NCI-H2029 (cell line): ENCODE results near the gene PPAN.

Source experiments
- DNase-seq: peaks from one replicate; lab custom pipeline; 2025; lab: John Stamatoyannopoulos, UW

PPAN gene

GRCh38 chr19:10141479-10141878 lies 35.3 kb downstream of the PPAN start:
- DNase-seq, result no peak

GRCh38 chr19:10141973-10142372 lies 35.8 kb downstream of the PPAN start:
- DNase-seq, result no peak

- no peak for DNase-seq
These were observed 36.7 kb downstream of the PPAN start for GRCh38 chr19:10142701-10143375.

GRCh38 chr19:10143681-10144080 lies 37.5 kb downstream of the PPAN start:
- no peak for DNase-seq

GRCh38 chr19:10144361-10144760 lies 38.2 kb downstream of the PPAN start:
- no peak for DNase-seq

GRCh38 chr19:10145031-10145430 lies 38.9 kb downstream of the PPAN start:
- no peak for DNase-seq

GRCh38 chr19:10146142-10146541 lies 40.0 kb downstream of the PPAN start:
- no peak for DNase-seq

- DNase-seq, result no peak
These were observed 43.3 kb downstream of the PPAN start for GRCh38 chr19:10149427-10149826.

- no peak for DNase-seq
These were observed 45.4 kb downstream of the PPAN start for GRCh38 chr19:10151521-10151920.

- no peak for DNase-seq
These were observed 45.9 kb downstream of the PPAN start for GRCh38 chr19:10152100-10152499.

- no peak for DNase-seq
These were observed 49.7 kb downstream of the PPAN start for GRCh38 chr19:10155839-10156238.

GRCh38 chr19:10158071-10158470 lies 51.9 kb downstream of the PPAN start:
- DNase-seq, result no peak

- DNase-seq, result no peak
These were observed 52.3 kb downstream of the PPAN start for GRCh38 chr19:10158485-10158884.

GRCh38 chr19:10159610-10160009 lies 53.4 kb downstream of the PPAN start:
- DNase-seq, result no peak
